GM12864 (cell line): ENCODE results near the gene PRDX5.
A peak's percentile ranks its signal among the peaks of the same experiment; 100 is the strongest.
"Not testable (repeated sequence)": the region's sequence is repeated elsewhere in the genome, so short reads cannot be mapped to it uniquely, and the experiment has no call there.

Experiments
- DNase-seq: peaks from one replicate; pipeline ENCODE4 v3.0.0-alpha.2; 2011; ENCODE audit warnings: low read depth
- H3K4me3 ChIP-seq: 2 replicates; pipeline ENCODE4 v1.5.1; 2011; ENCODE audit warnings: mild to moderate bottlenecking, low read depth, low read length, control low read depth
- TF ChIP-seq, protein P1 (sequence below): IDR thresholded peaks from 2 replicates; pipeline ENCODE4 v1.5.1; 2011; ENCODE audit warnings: low read depth, mild to moderate bottlenecking, moderate library complexity, low read length, control low read depth, inconsistent platforms; ENCODE audit errors: missing control alignments

PRDX5 gene

GRCh38 chr11:64323373-64323772 lies 5.5 kb downstream of the PRDX5 start:
- DNase-seq, result no peak
- H3K4me3 ChIP-seq, result no peak overlapping the region
- TF ChIP-seq, protein P1, sequence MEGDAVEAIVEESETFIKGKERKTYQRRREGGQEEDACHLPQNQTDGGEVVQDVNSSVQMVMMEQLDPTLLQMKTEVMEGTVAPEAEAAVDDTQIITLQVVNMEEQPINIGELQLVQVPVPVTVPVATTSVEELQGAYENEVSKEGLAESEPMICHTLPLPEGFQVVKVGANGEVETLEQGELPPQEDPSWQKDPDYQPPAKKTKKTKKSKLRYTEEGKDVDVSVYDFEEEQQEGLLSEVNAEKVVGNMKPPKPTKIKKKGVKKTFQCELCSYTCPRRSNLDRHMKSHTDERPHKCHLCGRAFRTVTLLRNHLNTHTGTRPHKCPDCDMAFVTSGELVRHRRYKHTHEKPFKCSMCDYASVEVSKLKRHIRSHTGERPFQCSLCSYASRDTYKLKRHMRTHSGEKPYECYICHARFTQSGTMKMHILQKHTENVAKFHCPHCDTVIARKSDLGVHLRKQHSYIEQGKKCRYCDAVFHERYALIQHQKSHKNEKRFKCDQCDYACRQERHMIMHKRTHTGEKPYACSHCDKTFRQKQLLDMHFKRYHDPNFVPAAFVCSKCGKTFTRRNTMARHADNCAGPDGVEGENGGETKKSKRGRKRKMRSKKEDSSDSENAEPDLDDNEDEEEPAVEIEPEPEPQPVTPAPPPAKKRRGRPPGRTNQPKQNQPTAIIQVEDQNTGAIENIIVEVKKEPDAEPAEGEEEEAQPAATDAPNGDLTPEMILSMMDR, result no peak

DNA sequence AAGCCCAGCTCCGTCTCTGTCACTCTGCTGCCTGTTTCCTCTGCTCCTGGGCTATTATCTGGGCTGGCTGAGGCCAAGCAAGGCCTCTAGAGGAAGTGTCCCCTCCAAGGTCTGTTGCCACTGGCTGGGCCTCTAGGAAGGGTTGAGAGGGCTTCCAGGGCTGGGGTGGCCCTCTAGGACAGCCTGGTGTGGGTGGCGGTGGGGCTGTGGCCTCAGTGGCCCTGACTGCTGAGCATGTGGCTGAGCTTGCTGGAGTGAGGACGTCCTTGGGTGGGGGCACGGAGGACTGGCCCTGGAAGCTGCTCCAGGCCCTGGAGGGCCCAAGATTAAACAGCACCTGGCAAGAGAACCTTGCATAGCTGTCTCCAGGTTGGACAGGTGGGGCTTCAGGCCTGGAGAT lies 6.1 kb downstream of the PRDX5 start:
- H3K4me3 ChIP-seq, DNase-seq: not testable (repeated sequence)

DNA sequence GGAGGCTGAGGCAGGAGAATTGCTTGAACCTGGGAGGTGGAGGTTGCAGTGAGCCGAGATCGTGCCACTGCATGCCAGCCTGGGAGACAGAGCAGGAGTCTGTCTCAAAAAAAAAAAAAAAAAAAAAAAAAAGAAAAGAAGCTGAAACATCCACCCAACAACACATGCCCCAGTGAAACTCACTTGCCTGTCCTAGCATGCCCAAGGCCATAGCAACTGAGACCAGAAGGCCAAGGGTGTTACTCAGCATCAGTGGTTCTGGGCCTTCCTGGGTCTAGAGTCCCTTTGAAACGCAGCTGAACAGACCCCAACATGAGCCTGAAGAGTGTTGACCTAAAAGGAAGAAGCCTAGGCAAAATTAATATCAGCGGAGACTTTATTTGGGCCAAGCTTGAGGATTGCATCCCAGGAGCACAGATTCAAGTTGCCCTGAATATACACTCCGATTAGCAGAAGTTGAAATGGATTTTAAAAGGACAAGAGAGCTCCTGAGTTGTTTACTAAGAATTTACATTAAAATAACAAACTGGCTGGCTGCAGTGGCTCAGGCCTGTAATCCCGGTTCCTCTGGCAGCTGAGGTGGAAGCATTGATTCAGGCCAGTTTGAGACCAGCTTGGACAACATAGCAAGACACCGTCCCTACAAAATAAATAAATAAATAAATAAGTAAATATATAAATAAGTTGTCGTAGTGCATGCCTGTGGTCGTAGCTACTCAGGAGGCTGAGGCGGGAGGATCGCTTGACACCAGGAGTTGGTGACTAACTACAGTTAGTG lies 7.0 kb downstream of the PRDX5 start:
- TF ChIP-seq, protein P1, result no peak
- DNase-seq, result no peak
- no peak overlapping the region for H3K4me3 ChIP-seq

GRCh38 chr11:64327375-64327774 lies 9.5 kb downstream of the PRDX5 start:
- TF ChIP-seq, protein P1, result no peak
- DNase-seq, result no peak
- no peak overlapping the region for H3K4me3 ChIP-seq

DNA sequence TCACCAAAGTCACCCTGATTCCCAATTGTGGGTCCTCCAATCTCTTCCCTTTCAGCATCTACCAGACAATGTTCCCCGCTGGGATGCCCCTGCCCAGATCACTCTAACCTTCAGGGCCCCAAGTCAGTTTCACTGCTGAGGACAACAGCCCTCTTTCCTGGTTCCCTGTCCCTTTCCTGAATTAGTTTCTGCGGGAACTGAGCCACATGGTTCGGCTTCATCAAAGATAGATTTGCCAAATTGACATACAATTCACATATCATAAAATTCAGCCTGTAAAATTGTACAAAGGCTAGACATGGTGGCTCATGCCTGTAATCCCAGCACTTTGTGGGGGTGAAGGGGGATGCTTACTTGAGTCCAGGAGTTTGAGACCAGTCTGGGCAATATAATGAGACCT lies 10.1 kb downstream of the PRDX5 start:
- DNase-seq, result no peak
- H3K4me3 ChIP-seq, result no peak overlapping the region
- TF ChIP-seq, protein P1, result no peak

DNA sequence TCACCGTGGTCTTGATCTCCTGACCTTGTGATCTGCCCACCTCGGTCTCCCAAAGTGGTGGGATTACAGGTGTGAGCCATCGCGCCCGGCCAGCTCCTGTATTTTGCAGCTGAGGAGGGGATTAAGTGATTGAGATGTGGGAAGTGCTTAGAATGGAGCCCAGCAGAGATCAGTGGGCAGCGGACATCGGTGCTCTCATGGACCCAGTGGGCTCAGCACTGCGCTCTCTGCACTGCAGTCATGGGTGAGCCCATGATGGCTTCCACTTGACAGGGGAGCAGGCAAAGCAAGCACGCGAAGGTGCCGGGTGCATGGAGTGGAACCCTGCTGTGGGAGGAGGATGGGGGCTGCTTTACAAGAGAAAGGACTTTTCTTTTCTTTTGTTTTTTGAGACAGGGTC lies 13.0 kb downstream of the PRDX5 start:
- no peak for DNase-seq
- no peak overlapping the region for H3K4me3 ChIP-seq
- TF ChIP-seq, protein P1, result no peak

DNA sequence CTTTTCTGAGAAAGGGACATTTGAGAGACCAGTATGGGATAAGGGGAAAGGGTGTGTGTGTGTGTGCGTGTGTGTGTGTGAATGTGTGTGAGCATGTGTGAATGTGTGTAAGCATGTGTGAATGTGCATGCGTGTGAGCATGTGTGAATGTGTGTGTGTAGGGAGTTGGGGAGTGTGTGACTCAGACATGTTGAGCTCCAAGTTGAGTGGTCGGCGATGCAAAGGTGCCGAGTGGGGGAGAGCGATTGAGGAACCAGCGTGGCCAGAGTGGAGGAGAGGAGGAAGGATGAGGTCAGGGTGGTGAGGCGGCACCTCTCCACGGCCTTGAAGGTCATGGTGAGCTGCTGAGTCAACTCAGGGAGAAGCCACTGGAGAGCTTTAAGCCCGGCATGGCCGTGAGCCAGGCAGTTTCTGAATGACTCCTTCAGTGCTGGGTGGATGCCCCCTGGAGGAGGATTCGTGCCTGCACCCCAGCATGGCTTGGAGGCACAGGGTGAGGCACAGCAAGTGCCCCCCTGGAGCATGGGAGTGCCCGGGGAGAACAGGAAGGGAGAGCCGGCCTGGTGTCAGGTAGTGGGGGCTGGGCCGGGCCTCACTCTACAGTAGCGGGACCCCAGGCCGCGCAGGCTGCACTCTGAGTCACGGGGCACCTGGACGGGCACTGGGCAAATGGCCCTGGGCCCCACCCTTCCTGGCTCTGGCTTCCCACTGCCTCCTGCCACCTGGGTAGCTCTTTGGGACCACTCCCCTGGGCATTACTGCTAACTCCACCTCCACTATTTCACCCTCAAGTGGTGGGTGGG lies 13.8 kb downstream of the PRDX5 start:
- H3K4me3 ChIP-seq, result no peak overlapping the region
- TF ChIP-seq, protein P1, result peak; percentile 80
- peak; percentile 72 for DNase-seq
